NCI-H526 (cell line): ENCODE data around the gene ATP1A2.

Source experiments
- DNase-seq, 2 experiments: peaks; one replicate each; lab custom pipeline; 2025; lab: John Stamatoyannopoulos, UW

Gene ATP1A2

DNA sequence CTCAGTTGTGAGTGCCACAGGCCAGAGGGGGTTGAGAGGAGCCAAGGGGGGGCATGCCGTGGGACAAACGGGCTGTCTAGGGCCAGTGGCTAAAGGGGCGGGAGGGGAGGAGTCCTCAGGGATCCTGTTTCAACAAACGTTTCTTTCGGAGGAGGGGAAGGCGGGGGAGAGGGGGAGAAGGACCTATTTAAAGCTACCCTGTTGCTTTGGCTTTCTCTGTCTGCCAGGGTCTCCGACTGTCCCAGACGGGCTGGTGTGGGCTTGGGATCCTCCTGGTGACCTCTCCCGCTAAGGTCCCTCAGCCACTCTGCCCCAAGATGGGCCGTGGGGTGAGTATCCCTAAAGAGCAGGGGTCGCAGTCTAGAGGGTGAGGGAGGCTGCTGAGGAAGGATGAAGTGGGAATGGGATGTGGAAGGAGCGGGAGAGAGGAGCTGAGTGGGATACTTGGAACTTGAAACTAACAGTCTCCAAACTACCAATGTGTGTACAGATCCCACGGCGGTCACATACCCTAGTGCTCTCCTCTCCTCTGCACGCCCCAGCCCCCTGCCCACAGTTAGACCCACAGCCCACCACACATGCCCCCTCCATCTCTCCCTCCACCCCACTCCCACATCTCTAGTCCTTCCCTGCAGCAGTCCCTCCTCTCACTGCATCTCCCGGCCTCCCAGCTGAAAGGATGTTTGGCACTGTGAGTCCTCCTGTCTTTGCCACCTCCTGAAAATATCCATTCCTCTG is at the start of gene ATP1A2:
Gene ATP1A2, plus strand, starts transcription at position 215 of the 738 bp plus-strand sequence. Its CDS starts 103 bp downstream, at position 318.
- no peak for DNase-seq

- DNase-seq = no peak
These were observed 48.5 kb upstream of the ATP1A2 start for GRCh38 chr1:160066829-160067745.

DNA sequence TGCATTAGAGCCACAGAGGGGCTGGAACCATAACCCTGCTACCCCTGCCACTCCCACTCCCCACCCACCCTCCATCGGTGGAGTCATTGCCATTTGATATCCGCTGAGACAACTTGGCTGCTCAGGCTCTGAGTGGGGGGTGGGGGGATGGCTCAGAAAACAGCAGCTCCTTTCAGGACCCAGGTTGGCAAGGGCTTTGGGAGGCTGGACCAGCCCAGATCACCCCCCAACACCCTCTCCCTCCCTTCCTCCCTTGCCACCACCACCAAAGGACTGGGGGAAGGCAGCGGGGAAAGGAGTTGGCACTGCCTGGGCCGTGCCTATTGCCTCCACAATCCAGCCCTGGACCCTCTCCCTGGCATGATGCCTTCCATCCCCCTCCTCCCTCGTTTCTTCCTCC is 47.3 kb upstream of the ATP1A2 start:
- DNase-seq = no peak

- no peak for DNase-seq
These were observed 45.9 kb upstream of the ATP1A2 start, which contains the start of gene KCNJ10 for GRCh38 chr1:160069460-160070231. TSS of gene KCNJ10 (minus strand) at chr1:160070160. CDS start at chr1:160042532, 27,628 bp downstream.

- DNase-seq = peak; percentile 48 to 95
These were observed 45.1 kb upstream of the ATP1A2 start for GRCh38 chr1:160070243-160071163.

DNA sequence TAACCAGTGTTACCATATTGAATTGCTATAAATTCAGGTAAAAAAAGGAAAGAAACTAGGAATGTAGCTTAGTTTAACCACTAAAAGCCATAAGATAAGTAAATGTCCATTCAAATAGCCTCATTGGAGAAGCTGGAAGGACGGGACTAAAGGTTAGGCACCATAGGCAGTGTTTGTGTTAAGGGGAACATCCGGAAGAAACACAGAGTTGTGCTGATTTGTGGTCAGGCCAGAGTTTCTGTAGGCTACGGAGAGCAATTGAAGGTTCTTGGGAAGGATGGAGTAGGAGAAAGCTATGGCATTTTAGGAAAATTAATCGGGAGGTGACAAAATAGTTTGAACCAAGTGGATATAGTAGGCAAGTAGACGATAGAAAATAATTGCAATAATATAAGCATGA is 44.3 kb upstream of the ATP1A2 start:
- no peak for DNase-seq

GRCh38 chr1:160074865-160075264 is 40.7 kb upstream of the ATP1A2 start:
- DNase-seq = no peak

DNA sequence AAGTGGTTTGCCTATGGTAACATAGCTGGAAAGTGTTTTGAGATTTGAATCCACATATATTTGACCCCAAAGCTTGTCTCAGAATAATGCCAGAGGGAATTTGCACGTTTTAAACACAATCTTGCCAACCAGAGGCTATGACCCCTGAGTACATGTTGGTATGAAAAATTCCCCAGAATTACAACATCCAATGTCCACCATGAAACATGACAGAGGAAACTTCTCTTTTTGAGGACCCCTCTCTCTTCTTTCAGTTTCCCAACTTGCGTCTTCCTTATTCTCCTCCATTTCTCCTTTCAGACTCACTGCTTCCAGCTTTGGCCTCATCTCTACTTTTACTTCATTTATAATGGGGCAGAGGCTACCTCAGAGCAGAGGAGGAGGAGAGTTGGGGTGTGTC is 39.7 kb upstream of the ATP1A2 start:
- DNase-seq = no peak

DNA sequence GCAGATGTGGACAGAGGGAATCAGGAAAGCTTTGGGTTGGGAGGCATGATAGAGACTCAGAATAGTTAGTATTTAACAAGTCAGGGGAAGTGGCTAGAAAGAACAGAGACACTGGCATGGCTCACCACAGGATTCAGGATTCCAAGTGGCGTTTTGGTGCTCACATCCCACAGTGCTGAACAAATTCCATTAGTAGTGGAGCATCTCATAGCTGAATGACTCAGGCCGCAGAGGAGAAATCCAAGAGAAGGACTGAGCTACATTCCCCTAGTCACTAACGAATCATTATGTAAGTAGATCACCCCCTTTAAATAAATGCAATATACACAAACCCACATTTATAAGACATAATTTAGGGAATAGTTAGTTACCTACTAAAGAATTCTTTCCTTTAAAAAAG is 39.3 kb upstream of the ATP1A2 start:
- no peak for DNase-seq

DNA sequence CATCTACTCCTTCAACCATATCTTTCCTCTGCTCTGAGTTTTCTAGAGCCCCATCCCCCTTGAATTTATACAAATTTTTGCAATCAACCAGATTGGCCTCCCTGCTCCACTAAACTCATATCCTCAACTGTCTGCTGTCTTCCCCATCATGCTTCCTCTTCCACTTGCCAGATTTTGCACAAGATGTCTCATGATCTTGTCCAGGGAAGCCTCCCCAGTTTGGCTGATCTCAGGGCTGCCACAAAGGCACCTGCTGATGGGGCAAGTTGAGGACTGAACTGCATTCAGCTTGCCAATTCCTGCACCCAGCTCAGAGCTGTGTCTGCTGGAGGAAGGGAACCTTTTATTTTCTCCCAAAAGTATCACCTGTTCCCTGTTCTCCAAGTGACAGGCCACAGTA is 38.1 kb upstream of the ATP1A2 start:
- DNase-seq = no peak

DNA sequence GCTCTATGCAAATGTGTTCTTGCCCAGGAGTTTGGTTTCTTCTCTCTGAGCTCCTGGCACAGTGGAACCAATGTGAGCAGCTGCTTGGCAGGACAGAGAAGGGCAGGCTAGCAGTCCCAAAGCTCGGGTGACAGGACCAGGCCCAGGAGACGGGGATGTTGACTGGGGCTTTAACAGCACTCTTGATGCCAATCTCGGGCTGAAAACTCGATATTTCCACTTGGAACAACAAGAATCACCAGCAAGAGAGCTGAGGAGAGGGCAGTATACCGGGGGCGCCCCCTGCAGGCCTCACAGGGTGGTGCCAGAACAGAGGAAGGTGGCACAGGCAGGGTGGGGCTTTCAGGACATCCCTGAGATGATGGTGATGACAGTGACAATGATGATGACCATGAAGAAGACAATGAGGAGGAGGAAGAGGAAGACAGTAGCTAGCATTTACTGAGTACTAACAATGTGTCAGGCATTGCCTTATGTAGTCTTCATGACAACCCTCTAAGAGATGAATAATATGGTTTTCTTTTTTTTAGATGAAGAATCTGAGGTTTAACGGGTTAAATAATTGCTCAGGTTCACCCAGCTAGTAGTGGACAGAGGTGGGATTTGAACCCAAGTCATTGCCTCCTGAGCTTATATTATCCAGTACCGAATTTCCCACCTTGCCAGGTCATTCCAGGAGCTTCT is 36.9 kb upstream of the ATP1A2 start:
- peak in 1 of 2 experiments; percentile 66 for DNase-seq

DNA sequence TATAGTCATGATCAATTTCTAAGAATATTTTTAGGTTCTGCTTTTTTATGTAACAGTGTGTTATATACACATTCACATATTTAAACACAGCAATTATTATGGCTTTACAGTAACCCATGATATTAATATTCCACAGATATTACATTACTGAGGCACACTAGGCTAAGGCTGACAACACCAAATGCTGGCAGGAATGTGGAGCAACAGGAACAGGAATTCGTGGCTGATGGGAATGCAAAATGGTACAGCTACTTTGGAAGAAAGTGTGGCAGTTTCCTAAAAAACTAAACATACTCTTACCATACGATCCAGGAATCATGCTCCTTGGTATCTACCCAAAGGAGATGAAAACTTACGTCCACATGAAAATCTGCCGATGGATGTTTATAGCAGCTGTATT is 36.1 kb upstream of the ATP1A2 start:
- DNase-seq = no peak

GRCh38 chr1:160080381-160081100 is 35.0 kb upstream of the ATP1A2 start:
- peak in 1 of 2 experiments; percentile 24 for DNase-seq

GRCh38 chr1:160081261-160081936 is 34.2 kb upstream of the ATP1A2 start, which contains the start of gene KCNJ9:
TSS of gene KCNJ9 (plus strand) at chr1:160081538. CDS start at chr1:160084031, 2,493 bp downstream.
- peak in 1 of 2 experiments; percentile 20 for DNase-seq

- no peak for DNase-seq
These were observed 33.1 kb upstream of the ATP1A2 start for GRCh38 chr1:160082487-160082886.

- DNase-seq = no peak
These were observed 32.6 kb upstream of the ATP1A2 start for GRCh38 chr1:160082926-160083325.

DNA sequence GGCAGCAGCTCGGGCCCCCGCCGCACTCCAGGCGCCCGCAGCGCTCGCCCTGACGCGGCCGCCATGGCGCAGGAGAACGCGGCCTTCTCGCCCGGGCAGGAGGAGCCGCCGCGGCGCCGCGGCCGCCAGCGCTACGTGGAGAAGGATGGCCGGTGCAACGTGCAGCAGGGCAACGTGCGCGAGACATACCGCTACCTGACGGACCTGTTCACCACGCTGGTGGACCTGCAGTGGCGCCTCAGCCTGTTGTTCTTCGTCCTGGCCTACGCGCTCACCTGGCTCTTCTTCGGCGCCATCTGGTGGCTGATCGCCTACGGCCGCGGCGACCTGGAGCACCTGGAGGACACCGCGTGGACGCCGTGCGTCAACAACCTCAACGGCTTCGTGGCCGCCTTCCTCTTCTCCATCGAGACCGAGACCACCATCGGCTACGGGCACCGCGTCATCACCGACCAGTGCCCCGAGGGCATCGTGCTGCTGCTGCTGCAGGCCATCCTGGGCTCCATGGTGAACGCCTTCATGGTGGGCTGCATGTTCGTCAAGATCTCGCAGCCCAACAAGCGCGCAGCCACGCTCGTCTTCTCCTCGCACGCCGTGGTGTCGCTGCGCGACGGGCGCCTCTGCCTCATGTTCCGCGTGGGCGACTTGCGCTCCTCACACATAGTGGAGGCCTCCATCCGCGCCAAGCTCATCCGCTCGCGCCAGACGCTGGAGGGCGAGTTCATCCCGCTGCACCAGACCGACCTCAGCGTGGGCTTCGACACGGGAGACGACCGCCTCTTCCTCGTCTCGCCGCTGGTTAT is 31.4 kb upstream of the ATP1A2 start:
- DNase-seq = peak; percentile 87 to 98

DNA sequence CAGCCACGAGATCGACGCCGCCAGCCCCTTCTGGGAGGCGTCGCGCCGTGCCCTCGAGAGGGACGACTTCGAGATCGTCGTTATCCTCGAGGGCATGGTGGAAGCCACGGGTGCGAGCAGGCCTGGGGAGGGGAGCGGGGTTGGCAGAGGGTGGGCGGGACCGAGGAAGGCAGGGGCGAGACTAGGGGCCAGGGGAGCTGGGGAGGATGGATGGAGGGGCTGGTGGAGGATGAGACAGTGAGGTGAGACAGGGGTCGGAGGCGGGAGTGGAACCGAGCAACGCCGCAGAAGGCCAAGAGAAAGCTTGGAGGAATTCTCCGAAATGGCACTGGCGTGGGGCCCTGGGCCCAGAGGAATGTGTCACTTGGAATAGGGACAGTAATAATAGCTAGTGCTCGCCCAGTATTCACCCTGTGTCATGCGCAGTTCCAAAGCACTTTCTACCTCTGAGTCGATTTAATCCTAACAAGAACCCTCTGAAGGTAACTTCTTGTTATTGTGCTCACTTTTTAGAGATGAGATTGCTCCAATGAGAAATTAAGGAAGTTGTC is 30.7 kb upstream of the ATP1A2 start:
- DNase-seq = no peak
